Adrenal gland (tissue), 5 donors: Measurements from ENCODE around the gene SLC9C1.

Source experiments
- POLR2A ChIP-seq, 2 donors: fragments of 450-650 bp; IDR thresholded peaks; one replicate each; pipeline ENCODE4 v1.6.1; 2017; ENCODE audit warnings: antibody characterized with exemption in 2 of 2, mild to moderate bottlenecking in 2 of 2, moderate library complexity in 1 of 2
- TF ChIP-seq, protein P1 (sequence below), 6 experiments: fragments of 450-650 bp in 4 of 6; fragments of 200-600 bp in 2 of 6; sonication (generic) in 1 of 6; IDR thresholded peaks; 1 replicate in 5 of 6; 2 replicates in 1 of 6; pipeline versions ENCODE4 v1.5.1 to v1.8.0; 2016 to 2021; ENCODE audit warnings: antibody characterized with exemption in 6 of 6, mild to moderate bottlenecking in 2 of 6, moderate library complexity in 1 of 6
- donor health status: DM: no; HTN: no; CAD: no.

DNA sequence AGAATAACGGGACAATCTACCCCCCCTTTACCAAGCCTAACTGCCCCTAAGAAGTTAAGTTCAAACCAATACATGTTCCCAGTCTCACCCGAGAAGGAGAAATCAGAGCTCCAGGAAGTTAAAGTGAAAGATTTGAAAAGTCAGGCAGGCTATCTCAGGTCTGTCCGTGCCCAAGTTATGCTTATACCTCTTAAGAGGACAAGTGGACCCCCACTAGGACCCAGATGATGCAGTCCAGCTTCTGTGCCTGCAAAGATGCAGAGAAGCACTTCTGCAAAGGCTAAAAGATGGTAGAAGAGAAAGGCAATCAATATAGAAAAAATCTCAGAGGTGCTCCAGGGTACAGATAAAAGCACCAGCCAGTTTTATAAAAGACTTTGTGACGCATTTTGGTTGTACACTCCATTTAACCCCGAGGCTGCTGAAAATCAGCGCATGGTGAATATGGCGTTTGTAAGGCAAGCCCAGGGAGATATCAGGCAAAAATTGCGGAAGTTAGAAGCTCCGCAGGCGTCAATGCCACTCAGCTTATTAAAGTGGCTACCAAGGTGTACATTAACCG, 9.8 kb upstream of the SLC9C1 start:
- TF ChIP-seq, protein P1, sequence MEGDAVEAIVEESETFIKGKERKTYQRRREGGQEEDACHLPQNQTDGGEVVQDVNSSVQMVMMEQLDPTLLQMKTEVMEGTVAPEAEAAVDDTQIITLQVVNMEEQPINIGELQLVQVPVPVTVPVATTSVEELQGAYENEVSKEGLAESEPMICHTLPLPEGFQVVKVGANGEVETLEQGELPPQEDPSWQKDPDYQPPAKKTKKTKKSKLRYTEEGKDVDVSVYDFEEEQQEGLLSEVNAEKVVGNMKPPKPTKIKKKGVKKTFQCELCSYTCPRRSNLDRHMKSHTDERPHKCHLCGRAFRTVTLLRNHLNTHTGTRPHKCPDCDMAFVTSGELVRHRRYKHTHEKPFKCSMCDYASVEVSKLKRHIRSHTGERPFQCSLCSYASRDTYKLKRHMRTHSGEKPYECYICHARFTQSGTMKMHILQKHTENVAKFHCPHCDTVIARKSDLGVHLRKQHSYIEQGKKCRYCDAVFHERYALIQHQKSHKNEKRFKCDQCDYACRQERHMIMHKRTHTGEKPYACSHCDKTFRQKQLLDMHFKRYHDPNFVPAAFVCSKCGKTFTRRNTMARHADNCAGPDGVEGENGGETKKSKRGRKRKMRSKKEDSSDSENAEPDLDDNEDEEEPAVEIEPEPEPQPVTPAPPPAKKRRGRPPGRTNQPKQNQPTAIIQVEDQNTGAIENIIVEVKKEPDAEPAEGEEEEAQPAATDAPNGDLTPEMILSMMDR (IDR thresholded peaks at IDR 0.05) = no peak
- TF ChIP-seq POLR2A (IDR thresholded peaks at IDR 0.05) = no peak
